IPS-20b (cell line): ENCODE results near the gene DAND5.

Experiments used
- H3K27ac ChIP-seq: one replicate; pipeline ENCODE4 v1.5.1; 2013; ENCODE audit warnings: low read length
- H3K27me3 ChIP-seq: 2 replicates; pipeline ENCODE4 v1.6.1; 2013; ENCODE audit warnings: mild to moderate bottlenecking, low read length, inconsistent platforms; ENCODE audit not compliant: insufficient read depth
- H3K36me3 ChIP-seq: 2 replicates; pipeline ENCODE4 v1.6.1; 2013; ENCODE audit warnings: low read depth, mild to moderate bottlenecking, inconsistent platforms, low read length, moderate library complexity; ENCODE audit not compliant: insufficient read depth
- H3K4me1 ChIP-seq: 2 replicates; pipeline ENCODE4 v1.6.1; 2013; ENCODE audit warnings: mild to moderate bottlenecking, control low read depth, inconsistent platforms, low read length, moderate library complexity; ENCODE audit not compliant: insufficient read depth
- H3K4me3 ChIP-seq: 2 replicates; pipeline ENCODE4 v1.5.1; 2013; ENCODE audit warnings: mild to moderate bottlenecking, low read length, inconsistent platforms
- H3K9ac ChIP-seq: 2 replicates; pipeline ENCODE4 v1.6.1; 2013; ENCODE audit warnings: low read depth, mild to moderate bottlenecking, inconsistent platforms, low read length, moderate library complexity
- H3K9me3 ChIP-seq: 2 replicates; pipeline ENCODE4 v1.6.1; 2013; ENCODE audit warnings: mild to moderate bottlenecking, low read depth, low read length, inconsistent platforms; ENCODE audit not compliant: insufficient read depth

DAND5 gene

DNA sequence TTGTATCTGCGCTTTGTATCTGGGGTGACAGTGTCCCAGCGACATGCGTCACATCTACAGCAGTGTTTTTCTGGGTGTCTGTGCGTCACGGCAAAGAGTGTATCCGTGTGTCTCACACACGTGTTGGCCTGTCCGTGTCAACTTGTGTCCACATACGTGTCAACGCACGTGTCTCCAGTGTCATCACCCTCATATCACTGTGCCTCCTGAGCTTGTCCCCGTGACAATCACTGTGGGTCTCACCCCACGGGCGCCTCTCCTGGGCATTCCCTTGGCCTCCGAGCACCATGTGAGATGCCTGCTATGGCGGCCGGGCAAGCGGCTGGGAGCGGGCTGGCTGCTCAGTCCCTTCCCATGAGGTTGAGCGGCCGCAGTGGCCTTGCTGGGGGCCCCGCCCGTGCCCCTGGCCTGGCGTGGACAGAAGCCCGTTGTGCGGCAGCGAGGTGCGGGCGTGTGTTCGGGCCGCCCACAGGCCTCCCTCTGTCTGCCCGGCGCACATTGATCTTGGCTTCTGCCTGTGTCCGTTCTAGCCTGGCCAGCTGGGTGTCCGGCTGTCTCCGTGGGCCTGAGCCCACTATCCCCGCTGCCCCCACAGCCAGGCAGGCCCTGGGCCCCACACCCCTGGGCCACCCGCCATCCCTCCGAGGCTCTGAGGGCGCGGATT lies 32.3 kb downstream of the DAND5 start:
- H3K27me3 ChIP-seq: peaks cover 100% of the 10 kb centered on the region
- no peak overlapping the region for H3K9ac ChIP-seq
- H3K4me1 ChIP-seq: no peaks in the 10 kb centered on the region
- no peaks in the 10 kb centered on the region for H3K36me3 ChIP-seq
- H3K9me3 ChIP-seq: no peaks in the 10 kb centered on the region
- H3K27ac ChIP-seq: no peak overlapping the region
- H3K4me3 ChIP-seq: no peak overlapping the region

DNA sequence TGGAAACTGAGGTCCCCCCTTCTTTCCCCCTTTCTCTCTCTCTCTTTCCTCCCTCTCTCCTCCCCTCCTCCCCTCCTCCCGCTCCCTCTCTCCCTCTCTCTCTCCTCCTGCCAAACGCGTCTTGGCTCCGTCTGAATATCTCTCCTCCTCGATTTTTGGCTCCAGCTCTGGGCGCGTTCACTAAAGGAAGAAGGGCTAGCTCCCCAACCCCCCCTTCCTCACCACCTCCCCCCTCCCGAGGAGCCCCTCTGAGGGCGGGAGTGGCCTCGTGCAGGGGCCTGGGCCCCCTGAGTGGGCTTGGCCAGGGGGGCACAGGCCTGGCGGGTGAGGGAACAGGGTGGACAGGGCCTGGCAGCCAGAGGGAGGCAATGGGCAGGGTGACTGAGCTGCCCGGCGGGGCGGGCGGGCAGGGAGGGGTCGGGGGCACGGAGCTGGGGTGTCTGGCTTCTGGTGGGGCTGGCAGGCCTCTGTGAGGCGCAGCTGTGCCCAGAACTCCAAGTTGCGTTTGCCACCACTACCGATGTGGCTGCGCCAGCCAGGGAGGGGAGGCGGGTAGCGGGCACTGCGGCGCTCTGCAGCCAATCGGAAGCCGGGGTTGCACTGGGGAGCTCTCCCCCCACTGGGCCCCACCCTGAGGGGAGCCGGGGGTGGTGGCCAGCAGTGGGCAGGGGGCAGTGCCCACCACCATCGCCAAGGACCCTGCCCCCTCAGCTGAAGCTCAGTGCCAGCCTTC lies 33.0 kb downstream of the DAND5 start:
- Histone ChIP-seq H3K4me1 (no peaks in the 10 kb centered on the region), H3K9me3 (no peaks in the 10 kb centered on the region), H3K36me3 (no peaks in the 10 kb centered on the region), H3K27ac (no peak overlapping the region), H3K9ac (no peak overlapping the region), H3K27me3 (peaks cover 100% of the 10 kb centered on the region), H3K4me3 (no peak overlapping the region)

DNA sequence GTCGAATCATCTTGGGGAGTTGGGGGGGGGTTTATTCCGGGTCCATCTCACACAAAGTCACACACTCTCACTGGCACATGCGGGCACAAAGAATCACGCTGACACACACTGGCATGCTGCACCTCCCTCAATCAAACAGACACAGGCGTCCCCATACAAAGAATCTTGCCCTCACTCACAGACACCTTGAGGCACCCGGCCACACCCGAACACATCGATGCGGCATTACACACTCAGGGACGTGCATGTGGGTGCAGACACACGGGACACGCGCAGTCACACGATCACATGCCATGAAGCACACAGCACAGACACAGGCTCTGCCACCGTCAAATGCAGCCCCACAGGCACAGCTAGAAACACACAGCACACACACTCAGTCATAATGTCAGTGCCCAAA lies 33.7 kb downstream of the DAND5 start:
- Histone ChIP-seq H3K27me3 (peaks cover 100% of the 10 kb centered on the region), H3K27ac (no peak overlapping the region), H3K4me3 (no peak overlapping the region), H3K9ac (no peak overlapping the region), H3K36me3 (no peaks in the 10 kb centered on the region), H3K9me3 (no peaks in the 10 kb centered on the region), H3K4me1 (no peaks in the 10 kb centered on the region)

DNA sequence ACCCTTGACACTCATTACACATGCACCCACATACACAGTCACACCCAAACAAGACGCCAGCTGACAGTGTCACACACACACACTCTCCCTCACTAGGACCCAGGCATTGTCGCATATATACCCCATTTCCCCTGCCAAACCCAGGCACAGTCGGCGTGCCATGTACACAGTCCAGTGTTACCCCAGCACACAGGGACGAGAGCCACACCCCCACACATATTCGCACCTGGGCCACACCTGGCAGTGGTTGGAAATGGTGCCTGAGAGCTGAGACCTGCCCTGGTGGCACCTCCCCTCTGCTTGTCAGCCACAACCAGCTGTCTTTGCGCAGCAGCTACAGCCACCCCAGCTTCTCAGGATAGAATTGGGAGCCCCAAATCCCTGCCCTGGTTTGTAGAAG lies 34.9 kb downstream of the DAND5 start:
- Histone ChIP-seq H3K36me3 (no peaks in the 10 kb centered on the region), H3K4me1 (no peaks in the 10 kb centered on the region), H3K9me3 (no peaks in the 10 kb centered on the region), H3K4me3 (no peak overlapping the region), H3K9ac (no peak overlapping the region), H3K27ac (no peak overlapping the region), H3K27me3 (peaks cover 100% of the 10 kb centered on the region)

DNA sequence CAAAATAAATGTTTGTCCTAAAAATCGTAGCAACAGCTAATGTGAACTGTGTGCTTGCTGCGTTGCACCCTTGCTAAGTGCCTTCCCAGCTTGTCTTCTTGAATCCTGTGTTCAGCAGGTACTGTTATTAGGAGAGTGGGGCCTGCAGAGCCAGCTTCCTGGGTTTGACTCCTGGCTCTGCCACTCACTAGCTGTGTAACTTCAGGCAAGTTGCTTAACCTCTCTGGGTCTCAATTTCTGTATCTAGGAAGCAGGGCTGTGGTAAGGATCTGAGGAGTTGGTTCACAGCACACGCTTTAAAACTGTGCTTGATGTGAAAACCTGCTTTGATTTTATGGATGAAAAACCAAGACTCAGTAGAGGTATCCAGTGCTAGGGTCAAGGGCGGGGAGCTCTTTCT lies 35.9 kb downstream of the DAND5 start:
- Histone ChIP-seq H3K9ac (no peak overlapping the region), H3K36me3 (no peaks in the 10 kb centered on the region), H3K27me3 (peaks cover 100% of the 10 kb centered on the region), H3K27ac (no peak overlapping the region), H3K4me1 (peaks cover 5% of the 10 kb centered on the region; the same call in 1 of the 2 replicates), H3K4me3 (no peak overlapping the region), H3K9me3 (no peaks in the 10 kb centered on the region)

DNA sequence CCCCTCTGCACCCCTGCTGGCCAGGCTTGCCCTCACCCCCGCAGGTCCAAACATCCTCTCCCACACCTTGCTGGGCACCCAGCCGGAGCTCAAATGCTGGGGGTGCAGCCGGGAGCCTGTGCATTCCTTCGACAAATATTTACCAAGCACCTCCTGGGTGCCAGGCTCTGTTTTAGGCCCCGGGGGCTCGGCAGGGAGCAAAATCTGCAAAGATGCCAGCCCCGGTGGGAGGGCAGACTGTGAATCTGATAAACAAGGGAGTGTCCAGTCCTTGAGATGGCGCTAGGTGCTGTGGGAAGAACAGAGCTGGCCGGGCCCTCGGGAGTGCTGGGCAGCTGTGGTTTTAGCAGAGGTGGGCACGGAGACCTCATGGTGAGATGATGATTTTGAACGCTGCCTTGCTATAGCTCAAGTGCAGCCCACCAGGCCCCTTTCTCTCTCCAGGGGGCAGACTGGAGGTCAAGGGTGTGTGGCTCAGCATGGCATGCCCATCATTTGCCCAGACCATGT lies 36.5 kb downstream of the DAND5 start:
- Histone ChIP-seq H3K9me3 (no peaks in the 10 kb centered on the region), H3K36me3 (no peaks in the 10 kb centered on the region), H3K4me1 (peaks cover 5% of the 10 kb centered on the region; the same call in 1 of the 2 replicates), H3K27ac (no peak overlapping the region), H3K4me3 (no peak overlapping the region), H3K27me3 (peaks cover 100% of the 10 kb centered on the region), H3K9ac (no peak overlapping the region)

DNA sequence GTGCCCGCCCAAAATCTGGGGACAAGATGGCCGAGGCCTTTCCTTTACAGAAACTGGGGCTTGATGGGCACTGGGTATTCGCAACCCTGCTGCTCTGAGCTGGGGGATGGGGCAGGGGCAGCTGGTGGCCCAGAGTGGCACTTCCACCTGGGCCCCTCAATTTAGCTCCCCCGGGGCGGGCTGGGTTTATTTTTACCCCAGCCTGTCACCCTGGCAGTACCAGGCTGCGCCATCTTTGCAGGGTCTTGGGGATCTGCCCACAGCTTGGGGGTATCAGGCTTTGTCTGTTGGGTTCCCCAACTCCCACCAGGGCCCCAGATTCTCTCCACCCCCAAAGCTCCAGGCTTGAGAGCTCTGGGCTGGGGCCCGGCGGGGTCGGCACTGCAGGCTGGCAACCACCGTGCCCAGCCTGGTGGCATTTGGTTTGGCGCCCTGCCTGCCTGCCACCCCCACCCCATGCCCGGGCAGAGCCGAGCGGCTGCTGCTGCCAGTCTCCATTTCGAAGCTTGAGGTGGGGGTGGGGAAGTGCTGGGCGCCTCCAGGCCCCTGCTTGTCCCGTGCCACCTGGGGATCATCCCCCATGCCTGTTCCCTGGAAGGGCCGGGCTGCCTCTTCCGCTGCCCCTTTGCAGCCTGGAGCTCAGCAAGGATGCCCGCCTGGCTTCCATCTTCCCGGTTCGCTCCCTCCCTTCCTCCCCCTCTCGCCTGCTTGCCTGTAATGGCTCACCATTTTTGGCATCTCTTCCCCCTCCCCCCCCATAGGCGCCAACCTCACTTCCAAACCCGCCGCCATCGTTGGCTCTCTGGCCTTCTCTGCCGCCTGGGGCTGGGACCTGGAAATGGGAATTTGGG lies 37.3 kb downstream of the DAND5 start:
- peaks cover 100% of the 10 kb centered on the region for H3K27me3 ChIP-seq
- no peak overlapping the region for H3K4me3 ChIP-seq
- no peak overlapping the region for H3K9ac ChIP-seq
- peaks cover 2% of the 10 kb centered on the region; the same call in 1 of the 2 replicates for H3K9me3 ChIP-seq
- H3K4me1 ChIP-seq: peaks cover 5% of the 10 kb centered on the region; the same call in 1 of the 2 replicates
- H3K27ac ChIP-seq: no peak overlapping the region
- no peaks in the 10 kb centered on the region for H3K36me3 ChIP-seq

DNA sequence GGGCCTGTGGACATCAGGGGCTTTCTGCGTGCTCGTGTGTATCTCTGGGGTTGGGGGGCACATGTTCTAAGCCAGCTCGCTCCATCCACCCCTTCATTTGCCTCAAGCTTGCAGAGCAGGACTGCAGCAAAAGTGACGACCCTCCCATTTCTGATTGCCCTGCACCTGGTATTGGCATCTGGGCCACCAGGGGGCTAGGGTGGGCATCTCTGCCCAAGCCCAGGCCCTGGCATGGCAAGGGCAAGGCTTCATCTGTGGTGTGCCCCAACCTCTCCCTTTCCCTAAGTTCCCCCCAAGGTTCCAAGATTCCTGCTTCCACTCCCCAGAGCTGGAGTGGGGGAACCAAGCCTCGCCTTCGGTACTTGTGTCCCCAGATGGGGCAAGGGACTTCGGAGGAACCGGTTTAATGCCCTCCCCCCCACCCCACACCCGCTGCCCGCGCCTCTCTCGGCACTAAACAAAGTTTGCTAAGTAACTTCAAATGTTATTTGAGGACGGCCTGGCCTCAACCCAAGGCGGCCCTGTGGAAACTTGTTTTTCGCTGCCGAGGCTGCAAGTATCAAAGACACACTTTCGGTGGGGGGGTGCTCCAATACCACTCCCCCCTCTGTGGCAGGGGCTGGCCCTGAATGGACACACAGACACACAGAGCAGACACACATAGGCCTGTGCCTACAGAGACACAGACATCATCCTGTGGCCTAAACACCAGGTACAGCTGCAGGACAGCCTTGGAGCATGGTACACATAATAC lies 38.1 kb downstream of the DAND5 start:
- peaks cover 5% of the 10 kb centered on the region; the same call in 1 of the 2 replicates for H3K4me1 ChIP-seq
- no peak overlapping the region for H3K9ac ChIP-seq
- peaks cover 8% of the 10 kb centered on the region; the same call in 1 of the 2 replicates for H3K9me3 ChIP-seq
- no peaks in the 10 kb centered on the region for H3K36me3 ChIP-seq
- peaks cover 100% of the 10 kb centered on the region for H3K27me3 ChIP-seq
- no peak overlapping the region for H3K27ac ChIP-seq
- no peak overlapping the region for H3K4me3 ChIP-seq

DNA sequence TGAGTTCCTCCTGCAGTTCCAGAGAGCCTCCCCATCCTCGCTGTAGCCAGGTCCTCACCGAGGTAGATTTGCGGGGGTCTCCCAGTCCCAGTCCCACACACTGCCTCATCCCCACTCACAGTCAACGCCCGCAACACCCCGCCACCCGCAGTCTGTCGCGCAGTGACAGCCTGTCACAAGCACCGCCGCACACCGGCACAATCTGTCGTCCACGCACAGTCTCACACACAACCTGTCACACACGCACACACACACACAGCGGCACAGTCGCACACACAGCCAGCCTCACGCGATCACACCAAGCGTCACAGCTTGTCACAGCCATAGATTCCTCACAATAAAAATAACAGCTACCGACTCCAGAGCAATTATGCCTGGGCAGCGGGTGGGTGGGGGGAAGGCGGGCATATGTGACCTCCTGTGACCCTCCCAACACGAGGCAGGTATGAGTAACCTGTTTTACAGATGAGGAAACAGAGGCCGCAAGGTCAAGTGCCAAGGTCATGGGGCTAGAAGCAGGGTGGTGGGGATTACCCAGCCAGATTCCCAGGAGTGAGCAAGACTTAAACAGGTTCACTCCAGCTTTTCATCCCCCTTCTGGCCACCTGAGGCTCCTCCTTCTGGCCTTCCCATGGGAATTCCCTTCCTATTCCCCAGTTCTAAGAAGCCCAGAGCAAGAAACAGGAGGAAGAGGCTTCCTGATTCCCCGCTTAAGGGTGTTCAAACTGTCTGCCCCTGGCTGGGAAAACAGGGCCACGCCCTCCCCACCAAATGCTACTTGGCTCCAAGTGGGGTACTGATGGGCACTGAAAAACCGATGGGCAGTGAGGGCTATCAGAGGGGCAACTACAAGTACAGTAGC lies 39.8 kb downstream of the DAND5 start:
- H3K4me3 ChIP-seq: no peak overlapping the region
- no peaks in the 10 kb centered on the region for H3K36me3 ChIP-seq
- H3K4me1 ChIP-seq: peaks cover 7% of the 10 kb centered on the region; the same call in 1 of the 2 replicates
- H3K27me3 ChIP-seq: peaks cover 100% of the 10 kb centered on the region
- H3K9ac ChIP-seq: no peak overlapping the region
- H3K9me3 ChIP-seq: peaks cover 8% of the 10 kb centered on the region; the same call in 1 of the 2 replicates
- no peak overlapping the region for H3K27ac ChIP-seq
